VCaP (cell line): ENCODE results near the gene PLPPR2.

ENCODE experiments used
- H3K27ac ChIP-seq: fragments of 450-650 bp; 2 replicates; pipeline ENCODE4 v1.5.1; 2017
- TF ChIP-seq, protein P1 (sequence below): fragments of 450-650 bp; conservative IDR thresholded peaks from 2 replicates; pipeline ENCODE4 v1.5.1; 2017; ENCODE audit warnings: mild to moderate bottlenecking, moderate library complexity

The PLPPR2 gene

DNA sequence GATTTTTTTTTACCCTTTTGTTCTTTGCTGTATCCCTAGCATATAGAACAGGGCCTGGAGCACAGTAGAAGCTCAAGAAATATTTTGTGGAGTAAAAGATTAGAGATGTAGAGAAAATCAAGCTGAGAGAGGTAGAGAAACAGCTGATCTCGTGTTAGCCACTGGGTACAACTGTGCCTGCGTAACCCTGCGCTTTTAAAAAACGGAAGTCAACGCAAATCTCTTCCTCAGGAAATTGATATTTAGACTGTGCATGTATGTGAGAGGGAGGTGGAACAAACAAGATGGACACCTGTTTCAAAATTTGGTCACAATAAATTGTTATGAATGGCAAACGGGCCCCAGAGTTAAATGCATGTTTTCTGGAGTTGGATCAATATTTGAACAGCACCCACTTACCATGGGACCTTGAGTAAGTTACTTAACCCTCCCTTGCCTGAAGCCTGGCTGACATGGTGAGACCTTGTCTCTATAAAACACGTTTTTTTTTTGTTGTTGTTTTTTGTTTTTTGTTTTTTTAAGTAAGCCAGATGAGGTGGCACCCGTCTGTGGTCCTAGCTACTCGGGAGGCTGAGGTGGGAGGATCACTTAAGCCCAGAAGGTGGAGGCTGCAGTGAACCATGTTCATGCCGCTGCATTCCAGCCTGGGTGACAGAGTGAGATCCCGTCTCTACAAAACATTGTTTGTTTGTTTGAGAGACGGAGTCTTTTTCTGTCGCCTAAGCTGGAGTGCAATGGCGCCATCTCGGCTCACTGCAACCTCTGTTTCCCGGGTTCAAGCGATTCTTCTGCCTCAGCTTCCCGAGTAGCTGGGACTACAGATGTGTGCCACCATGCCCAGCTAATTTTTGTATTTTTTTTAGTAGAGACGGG is 32.2 kb downstream of the PLPPR2 start:
- H3K27ac ChIP-seq: no peak overlapping the region
- TF ChIP-seq, protein P1, sequence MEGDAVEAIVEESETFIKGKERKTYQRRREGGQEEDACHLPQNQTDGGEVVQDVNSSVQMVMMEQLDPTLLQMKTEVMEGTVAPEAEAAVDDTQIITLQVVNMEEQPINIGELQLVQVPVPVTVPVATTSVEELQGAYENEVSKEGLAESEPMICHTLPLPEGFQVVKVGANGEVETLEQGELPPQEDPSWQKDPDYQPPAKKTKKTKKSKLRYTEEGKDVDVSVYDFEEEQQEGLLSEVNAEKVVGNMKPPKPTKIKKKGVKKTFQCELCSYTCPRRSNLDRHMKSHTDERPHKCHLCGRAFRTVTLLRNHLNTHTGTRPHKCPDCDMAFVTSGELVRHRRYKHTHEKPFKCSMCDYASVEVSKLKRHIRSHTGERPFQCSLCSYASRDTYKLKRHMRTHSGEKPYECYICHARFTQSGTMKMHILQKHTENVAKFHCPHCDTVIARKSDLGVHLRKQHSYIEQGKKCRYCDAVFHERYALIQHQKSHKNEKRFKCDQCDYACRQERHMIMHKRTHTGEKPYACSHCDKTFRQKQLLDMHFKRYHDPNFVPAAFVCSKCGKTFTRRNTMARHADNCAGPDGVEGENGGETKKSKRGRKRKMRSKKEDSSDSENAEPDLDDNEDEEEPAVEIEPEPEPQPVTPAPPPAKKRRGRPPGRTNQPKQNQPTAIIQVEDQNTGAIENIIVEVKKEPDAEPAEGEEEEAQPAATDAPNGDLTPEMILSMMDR: no peak

DNA sequence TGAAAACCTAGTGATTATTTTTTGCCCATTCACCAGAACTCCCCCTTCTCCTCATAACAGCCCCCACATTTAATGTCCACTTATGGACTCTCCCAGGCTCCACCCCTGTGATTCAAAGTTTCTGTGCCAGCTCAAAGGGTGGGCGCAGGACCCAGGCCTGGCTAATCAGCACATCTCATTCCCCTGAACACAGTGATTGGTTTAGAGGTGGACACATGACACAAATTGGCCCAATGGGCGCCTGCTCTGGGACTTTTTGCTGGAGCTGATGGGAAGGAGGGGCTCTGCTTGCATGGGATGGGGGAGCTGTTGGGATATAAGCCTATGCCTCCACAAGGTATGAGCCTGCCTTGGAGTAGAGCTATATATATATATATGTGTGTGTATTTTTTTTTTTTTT is 35.1 kb downstream of the PLPPR2 start:
- TF ChIP-seq, protein P1: no peak
- H3K27ac ChIP-seq: no peak overlapping the region

DNA sequence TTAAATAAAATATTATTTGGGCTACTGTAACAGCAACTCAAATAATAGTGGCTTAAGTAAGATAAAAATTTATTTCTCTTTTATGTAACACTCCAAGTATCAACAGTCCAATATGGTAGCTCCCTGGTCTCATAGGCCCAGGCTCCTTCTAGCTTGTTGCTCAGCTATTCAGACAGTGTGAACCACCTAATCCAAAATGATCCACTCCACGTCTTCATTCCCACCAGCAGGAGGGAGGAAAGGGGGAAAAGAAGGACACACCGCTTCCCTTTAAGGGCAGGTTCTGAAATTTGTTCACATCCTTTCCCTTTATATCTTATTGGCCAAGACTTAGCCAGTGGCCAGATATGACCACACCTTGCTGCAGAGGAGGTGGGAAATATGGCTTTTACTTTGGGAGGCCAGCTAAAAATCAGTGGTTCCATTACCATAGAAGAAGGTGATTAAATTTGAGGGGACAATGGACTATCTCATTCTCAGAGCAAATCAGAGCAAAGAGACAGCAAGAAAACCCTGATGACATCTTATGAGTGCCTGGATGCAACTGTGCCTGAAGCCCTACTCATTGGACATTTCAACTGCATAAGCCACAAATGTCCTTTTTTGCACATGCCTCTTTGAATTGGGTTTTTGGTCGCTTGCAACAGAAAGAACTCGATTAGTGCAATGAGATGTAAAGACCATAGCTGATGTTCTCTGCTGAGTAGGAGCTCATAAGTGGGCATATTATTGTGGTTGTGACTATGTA is 35.9 kb downstream of the PLPPR2 start:
- TF ChIP-seq, protein P1: no peak
- H3K27ac ChIP-seq: no peak overlapping the region

DNA sequence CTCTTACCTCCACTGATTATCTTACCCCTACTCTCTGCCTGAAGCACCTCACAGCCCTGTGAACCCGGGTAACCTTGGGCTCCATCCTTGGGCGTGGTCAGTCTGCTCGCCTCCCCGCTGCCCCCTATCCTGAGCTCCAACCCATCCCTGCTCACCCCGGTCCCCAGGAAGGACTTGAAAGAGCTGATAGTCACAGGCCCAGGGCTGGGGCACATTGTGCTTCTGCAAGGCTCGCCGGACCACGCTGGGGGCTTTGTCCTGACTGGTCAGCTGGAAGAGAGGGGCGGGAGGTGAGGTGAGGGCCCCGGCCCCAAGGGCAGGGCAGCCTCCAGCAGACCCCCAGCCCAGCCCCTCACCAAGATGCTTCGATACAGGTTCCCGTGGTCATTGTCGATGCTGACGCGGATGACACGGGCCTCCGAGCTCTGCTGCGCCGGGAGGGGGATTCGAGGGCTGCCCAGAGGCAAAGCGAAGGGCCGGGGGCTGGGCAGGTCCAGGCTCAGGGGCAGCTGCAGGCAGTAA is 41.9 kb downstream of the PLPPR2 start:
- TF ChIP-seq, protein P1: no peak
- H3K27ac ChIP-seq: no peak overlapping the region

DNA sequence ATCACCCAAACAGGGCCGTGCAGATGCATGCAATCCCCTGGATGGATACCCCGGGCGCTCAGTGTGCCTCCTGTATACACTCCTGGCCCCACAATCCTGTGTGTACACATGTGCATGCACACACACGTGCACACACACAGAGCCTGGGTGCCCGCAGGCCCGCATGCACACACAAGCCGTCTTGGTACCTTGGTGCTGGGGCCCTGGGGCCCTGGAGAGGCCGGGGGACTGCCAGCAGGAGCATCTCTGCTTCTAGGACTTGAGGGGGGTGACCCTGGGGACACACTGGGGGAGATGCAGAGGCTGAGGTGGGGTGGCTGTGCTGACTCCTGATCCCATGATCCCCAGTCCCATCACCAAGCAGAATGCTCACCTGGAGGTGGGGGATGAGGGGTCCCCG is 44.4 kb downstream of the PLPPR2 start:
- TF ChIP-seq, protein P1: no peak
- no peak overlapping the region for H3K27ac ChIP-seq

DNA sequence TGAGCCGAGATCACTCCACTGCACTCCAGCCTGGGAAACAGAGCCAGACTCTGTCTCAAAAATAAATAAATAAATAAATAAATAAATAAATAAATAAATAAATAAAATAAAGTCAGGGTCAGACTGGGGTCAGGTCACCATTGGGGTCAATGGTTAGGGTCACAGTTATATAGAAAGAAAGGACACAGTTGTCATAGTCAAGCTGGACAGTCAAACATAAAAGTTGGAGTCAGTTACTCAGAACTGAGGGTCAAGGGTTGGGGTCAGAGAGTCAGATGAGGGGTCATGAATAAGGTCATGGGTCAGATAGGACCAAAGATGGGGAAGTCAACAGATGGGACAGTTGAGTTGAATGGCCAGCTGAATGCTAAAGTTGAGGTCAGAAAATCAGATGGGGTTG is 45.6 kb downstream of the PLPPR2 start:
- TF ChIP-seq, protein P1: no peak
- H3K27ac ChIP-seq: no peak overlapping the region

DNA sequence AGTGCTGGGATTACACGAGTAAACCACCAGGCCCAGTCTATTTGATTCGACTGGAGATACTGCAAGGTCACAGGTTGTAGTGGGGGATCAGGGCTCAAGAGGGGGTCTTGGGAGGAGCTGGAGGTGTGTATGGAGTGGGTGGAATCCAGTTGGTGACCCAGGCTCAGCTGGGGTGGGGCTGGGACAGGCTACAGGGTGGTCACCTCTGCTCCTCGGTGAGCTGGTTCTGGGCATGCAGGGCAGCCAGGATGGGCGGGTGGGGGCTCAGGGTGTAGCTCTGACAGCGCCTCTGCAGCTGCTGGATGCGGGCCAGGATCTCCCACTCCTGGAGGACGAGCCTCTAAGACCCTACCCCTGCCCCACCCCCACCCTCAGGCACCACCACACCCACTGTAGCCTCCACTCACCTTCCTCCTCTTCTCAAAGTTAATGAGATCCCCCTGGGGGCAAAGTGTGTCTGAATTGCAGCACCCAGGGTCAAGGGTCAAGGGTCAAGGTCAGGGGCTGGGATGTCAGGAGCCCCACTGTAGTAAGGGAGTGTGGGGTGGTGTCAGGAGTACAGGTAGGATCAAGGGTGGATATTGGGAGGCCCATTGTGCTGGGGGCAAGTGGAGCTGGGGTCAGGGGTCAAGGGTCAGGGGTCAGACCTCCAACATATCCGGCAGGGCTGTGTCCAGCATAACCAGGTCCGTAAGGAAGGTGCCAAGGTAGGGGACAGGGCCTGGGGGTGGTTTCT is 46.7 kb downstream of the PLPPR2 start:
- TF ChIP-seq, protein P1: no peak

More for the DNA sequence above, 46.7 kb downstream of the PLPPR2 start:
- no peak overlapping the region for H3K27ac ChIP-seq
